ENCODE measurements around the gene PITPNM1. TPM values are rescaled to one million over a fixed set of nuclear protein-coding genes. Genes with fewer than 3 reads are reported as not detected.

Gene PITPNM1
- total and polyA plus RNA-seq, 2 of the 13 experiments (the other 11 are each of a cell fraction or from before 2014, with no cell fraction given): 8.2 to 8.5 TPM

- no peaks in the 10 kb centered on the region for H3K27me3 ChIP-seq (ENCODE audit: control insufficient read depth in 1 of 2, insufficient read depth in 2 of 2, low read length in 2 of 2)
- ChIA-PET POLR2A (interaction anchor here (0.6 to 1.0 kb wide), 13 partner anchors 8 to 322 kb away, joined by 3 to 14 read pairs (median 4); partner anchors contain the start of genes NUDT8, PITPNM1, POLD4 and PPP1CA), CTCF (ENCODE audit: low intra/inter-chr PET ratio, low total read pairs) (interaction anchor here (1.1 kb wide), 1 partner anchor 81 kb away, joined by 3 read pairs; the partner anchor contains the start of gene PPP1CA)
- 9% methylated on average over 42 of the region's 60 CpGs for WGBS (ENCODE audit: low lambda C conversion rate)
- H2AFZ ChIP-seq (ENCODE audit: low read length): peak within 1 kb of the TSS; percentile 83
- intact Hi-C loops (cut with micrococcal nuclease; ENCODE audit: unreplicated experiment) (no loop called here), in situ Hi-C loops (cut with HindIII; ENCODE audit: extremely low pct_ligation_motif_present, low pct_unique_long_range_greater_than_20kb) (no loop called here)
- no peaks in the 10 kb centered on the region for H3K9me3 ChIP-seq (ENCODE audit: low read length)
- H3K4me2 ChIP-seq (ENCODE audit: low read depth, low read length): peak within 1 kb of the TSS; percentile 68
- H3K4me1 ChIP-seq (ENCODE audit: insufficient read depth, low read length): peaks cover 34% of the 10 kb centered on the region
- no peaks in the 10 kb centered on the region for H3K79me2 ChIP-seq (ENCODE audit: insufficient read depth, low read length)
- peak within 1 kb of the TSS; percentile 72 for H3K9ac ChIP-seq (ENCODE audit: insufficient read depth, low read depth, low read length)
- ATAC-seq: peak; percentile 97
- TSS peak; percentile 84 for BruUV-seq (replicated peaks)
- H3K36me3 ChIP-seq (replicated peaks in 1 of 2; ENCODE audit: control insufficient read depth in 1 of 2, insufficient read depth in 2 of 2, low read length in 2 of 2): peaks cover 2 to 11% of the 10 kb centered on the region in 2 experiments; a peak in 3 of 5 replicates
- peak within 1 kb of the TSS; percentile 66 for H3K27ac ChIP-seq (ENCODE audit: extremely low read length, insufficient read depth, low read length)
- no peaks in the 10 kb centered on the region for H4K20me1 ChIP-seq (ENCODE audit: insufficient read depth, low read length)
- H3K4me3 ChIP-seq (replicated peaks in 1 of 3; ENCODE audit: insufficient read depth in 1 of 3, low read depth in 2 of 3, low read length in 3 of 3): peak within 1 kb of the TSS; percentile 59 to 75 (median 59)
- peak; percentile 98 for FAIRE-seq
- peak; percentile 95 for DNase-seq (ENCODE audit: low spot score)
- TF ChIP-seq HNRNPL (IDR thresholded peaks at IDR 0.05; ENCODE audit: low read depth, low read length) (0 out of 2 replicates have a peak, but pooled peaks have one; percentile 53), MBD4 (IDR thresholded peaks at IDR 0.05; ENCODE audit: borderline replicate concordance, low read length) (no peak), PBX3 (CRISPR knock-in tag; IDR thresholded peaks at IDR 0.05; ENCODE audit: borderline replicate concordance) (0 out of 2 replicates have a peak, but pooled peaks have one; percentile 54), GFI1 (CRISPR knock-in tag; IDR thresholded peaks at IDR 0.05; ENCODE audit: borderline replicate concordance) (peak; percentile 89; the same call in 1 of the 2 replicates), STAT5B (CRISPR knock-in tag; IDR thresholded peaks at IDR 0.05) (peak; percentile 74; the same call in 1 of the 2 replicates), ARID2 (CRISPR knock-in tag; IDR thresholded peaks at IDR 0.05; ENCODE audit: borderline replicate concordance) (peak; percentile 99), ZNF605 (CRISPR knock-in tag; IDR thresholded peaks at IDR 0.05) (peak; percentile 99), MIER3 (CRISPR knock-in tag; IDR thresholded peaks at IDR 0.05; ENCODE audit: borderline replicate concordance) (no peak; the same call in none of the 2 replicates), RORA (CRISPR knock-in tag; IDR thresholded peaks at IDR 0.05) (no peak), ZNF17 (CRISPR knock-in tag; IDR thresholded peaks at IDR 0.05) (peak; percentile 96; the same call in 1 of the 2 replicates), MZF1 (CRISPR knock-in tag; IDR thresholded peaks at IDR 0.05; ENCODE audit: borderline replicate concordance) (no peak), CBFB (CRISPR knock-in tag; IDR thresholded peaks at IDR 0.05) (peak; percentile 86; the same call in 1 of the 2 replicates), ZBTB49 (CRISPR knock-in tag; IDR thresholded peaks at IDR 0.05; ENCODE audit: borderline replicate concordance) (peak; percentile 76)
- TF ChIP-seq, protein P1, sequence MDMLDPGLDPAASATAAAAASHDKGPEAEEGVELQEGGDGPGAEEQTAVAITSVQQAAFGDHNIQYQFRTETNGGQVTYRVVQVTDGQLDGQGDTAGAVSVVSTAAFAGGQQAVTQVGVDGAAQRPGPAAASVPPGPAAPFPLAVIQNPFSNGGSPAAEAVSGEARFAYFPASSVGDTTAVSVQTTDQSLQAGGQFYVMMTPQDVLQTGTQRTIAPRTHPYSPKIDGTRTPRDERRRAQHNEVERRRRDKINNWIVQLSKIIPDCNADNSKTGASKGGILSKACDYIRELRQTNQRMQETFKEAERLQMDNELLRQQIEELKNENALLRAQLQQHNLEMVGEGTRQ (IDR thresholded peaks at IDR 0.05; ENCODE audit: low read depth, low read length): no peak
- TF ChIP-seq, protein P1 (CRISPR knock-in tag; IDR thresholded peaks at IDR 0.05; ENCODE audit: borderline replicate concordance): no peak; the same call in 1 of the 2 replicates
Observed at GRCh38 chr11:67482827-67483798, 22.1 kb downstream of the PITPNM1 start, which contains the start of gene AIP. TSS of gene AIP (plus strand) at chr11:67483026. CDS start at chr11:67483159, 133 bp downstream.

All from HepG2 (cell line).